ENCODE results near the gene C1QTNF5.

C1QTNF5 gene

DNA sequence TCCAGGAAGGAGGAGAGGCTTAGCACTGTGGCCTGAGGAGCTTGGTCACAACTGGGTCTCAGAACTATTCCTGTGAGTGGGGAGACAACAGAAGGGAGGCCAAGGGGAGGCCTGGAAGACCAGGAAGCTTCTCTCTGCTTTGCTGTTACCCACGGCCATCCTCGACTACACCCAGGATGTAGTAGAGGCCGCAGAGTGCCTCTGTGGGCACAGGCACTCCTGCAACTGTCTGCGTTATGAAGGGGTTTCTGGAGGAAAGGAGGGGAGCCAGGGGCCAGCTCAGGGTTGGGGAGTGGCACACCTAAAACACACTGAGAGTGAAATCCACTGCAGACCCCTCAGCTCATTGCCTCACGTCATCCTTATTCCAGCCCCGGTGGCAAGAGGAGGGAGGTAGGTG lies 9.6 kb upstream of the C1QTNF5 start:
- no peak overlapping the region for H3K27ac ChIP-seq
- TF ChIP-seq, protein P1, sequence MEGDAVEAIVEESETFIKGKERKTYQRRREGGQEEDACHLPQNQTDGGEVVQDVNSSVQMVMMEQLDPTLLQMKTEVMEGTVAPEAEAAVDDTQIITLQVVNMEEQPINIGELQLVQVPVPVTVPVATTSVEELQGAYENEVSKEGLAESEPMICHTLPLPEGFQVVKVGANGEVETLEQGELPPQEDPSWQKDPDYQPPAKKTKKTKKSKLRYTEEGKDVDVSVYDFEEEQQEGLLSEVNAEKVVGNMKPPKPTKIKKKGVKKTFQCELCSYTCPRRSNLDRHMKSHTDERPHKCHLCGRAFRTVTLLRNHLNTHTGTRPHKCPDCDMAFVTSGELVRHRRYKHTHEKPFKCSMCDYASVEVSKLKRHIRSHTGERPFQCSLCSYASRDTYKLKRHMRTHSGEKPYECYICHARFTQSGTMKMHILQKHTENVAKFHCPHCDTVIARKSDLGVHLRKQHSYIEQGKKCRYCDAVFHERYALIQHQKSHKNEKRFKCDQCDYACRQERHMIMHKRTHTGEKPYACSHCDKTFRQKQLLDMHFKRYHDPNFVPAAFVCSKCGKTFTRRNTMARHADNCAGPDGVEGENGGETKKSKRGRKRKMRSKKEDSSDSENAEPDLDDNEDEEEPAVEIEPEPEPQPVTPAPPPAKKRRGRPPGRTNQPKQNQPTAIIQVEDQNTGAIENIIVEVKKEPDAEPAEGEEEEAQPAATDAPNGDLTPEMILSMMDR (conservative IDR thresholded peaks at IDR 0.05), result no peak
- no peak for TF ChIP-seq ZFX (IDR thresholded peaks at IDR 0.05)

DNA sequence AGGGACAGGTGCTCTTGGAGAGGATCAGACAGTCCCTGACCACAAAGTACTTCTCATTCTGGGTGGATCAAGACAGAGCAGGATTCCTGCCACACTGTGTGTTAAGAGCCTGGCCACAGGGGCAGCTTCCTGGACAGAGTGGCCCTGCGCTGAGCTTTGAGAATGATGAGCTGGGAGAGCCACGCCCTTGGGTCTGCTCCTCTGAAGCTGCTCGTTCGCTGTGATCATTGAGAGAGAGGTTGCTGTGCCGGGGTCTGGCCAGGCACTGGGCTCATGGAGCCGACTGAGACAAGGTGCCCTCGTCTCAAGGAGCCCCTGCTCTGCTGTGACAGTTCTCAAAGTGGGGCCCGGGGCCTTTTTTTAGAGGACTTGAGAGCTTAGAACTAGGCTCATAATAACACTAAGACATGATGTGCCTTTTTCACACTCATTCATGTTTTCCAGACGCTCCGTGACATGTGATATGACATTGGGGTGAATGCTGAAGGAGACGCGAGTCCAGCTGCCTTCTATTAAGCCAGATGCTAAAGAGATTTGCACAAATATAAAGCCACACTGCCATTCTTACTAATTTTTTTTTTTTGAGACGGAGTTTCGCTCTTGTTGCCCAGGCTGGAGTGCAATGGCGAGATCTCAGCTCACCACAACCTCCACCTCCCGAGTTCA lies 7.4 kb upstream of the C1QTNF5 start:
- no peak overlapping the region for H3K27ac ChIP-seq
- TF ChIP-seq, protein P1 (conservative IDR thresholded peaks at IDR 0.05), result no peak
- TF ChIP-seq ZFX (IDR thresholded peaks at IDR 0.05), result no peak

DNA sequence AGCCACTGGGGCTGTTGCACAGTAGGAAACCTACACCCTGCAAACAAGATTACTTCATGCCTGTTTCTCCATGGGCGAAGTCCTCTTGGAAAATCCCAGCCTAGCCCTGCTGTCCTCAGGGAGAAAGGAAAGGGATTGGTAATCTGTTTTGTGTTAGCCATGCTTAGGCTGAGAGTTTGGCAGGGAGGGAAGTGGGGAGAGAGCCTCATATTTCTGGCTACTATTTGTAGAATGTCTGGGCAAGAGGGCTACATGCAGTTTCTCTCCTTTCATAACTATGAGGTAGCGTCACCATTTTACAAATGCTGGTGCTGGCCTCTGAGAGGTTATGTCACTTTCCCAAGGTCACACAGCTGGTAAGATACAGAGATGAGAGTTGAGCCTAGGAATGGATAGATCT lies 6.6 kb upstream of the C1QTNF5 start:
- TF ChIP-seq ZFX (IDR thresholded peaks at IDR 0.05), result no peak
- TF ChIP-seq, protein P1 (conservative IDR thresholded peaks at IDR 0.05), result no peak

DNA sequence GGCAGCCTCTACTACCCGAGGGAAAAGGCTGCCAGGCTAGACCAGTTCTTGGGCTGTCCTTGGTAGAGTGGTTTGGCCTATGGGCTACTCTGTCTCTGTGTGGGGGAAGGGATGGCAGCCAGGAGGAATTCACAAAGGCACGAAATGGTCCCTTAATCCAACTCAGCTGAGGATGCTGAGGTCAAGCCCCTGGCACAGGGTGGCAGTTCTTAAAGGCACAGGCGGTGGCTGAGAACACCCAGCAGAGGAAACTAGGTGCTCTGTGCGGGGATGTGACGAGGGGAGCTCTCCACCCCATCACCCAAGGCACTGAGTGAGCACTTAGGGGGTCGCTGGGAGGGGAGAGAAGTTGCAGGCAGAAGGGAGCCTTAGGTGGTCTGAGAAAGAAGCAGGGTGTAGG lies 5.9 kb upstream of the C1QTNF5 start, which contains the start of gene MFRP:
Gene MFRP (minus strand): TSS at position 101 of the 400 bp plus-strand sequence. CDS start 192 bp downstream, outside the sequence.
- TF ChIP-seq ZFX (IDR thresholded peaks at IDR 0.05), result no peak
- TF ChIP-seq, protein P1 (conservative IDR thresholded peaks at IDR 0.05), result no peak
- no peak within 1 kb of the TSS for H3K27ac ChIP-seq

More for the DNA sequence above, 6.6 kb upstream of the C1QTNF5 start:
- no peak overlapping the region for H3K27ac ChIP-seq

DNA sequence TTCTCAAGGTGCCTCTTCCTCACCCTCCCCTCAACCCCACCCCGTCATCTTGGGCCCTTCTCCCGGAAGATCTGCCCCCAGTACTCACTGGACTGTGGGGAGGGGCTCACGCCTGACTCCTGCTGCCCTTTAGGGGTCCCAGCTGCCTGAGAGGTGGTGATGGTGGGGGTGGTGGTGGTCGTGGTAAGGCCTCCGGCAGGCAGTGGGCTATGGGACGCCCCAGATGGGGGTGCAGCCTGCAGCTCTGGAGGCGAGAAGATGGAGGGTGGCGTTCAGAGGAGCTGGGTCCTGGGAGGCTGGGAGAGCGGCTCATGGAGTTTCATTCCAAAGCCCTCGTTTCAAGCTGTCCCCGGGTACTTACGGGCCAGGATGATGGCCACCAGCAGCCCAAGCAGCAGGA lies 5.0 kb upstream of the C1QTNF5 start:
- no peak overlapping the region for H3K27ac ChIP-seq
- TF ChIP-seq, protein P1 (conservative IDR thresholded peaks at IDR 0.05), result no peak
- TF ChIP-seq ZFX (IDR thresholded peaks at IDR 0.05), result no peak

DNA sequence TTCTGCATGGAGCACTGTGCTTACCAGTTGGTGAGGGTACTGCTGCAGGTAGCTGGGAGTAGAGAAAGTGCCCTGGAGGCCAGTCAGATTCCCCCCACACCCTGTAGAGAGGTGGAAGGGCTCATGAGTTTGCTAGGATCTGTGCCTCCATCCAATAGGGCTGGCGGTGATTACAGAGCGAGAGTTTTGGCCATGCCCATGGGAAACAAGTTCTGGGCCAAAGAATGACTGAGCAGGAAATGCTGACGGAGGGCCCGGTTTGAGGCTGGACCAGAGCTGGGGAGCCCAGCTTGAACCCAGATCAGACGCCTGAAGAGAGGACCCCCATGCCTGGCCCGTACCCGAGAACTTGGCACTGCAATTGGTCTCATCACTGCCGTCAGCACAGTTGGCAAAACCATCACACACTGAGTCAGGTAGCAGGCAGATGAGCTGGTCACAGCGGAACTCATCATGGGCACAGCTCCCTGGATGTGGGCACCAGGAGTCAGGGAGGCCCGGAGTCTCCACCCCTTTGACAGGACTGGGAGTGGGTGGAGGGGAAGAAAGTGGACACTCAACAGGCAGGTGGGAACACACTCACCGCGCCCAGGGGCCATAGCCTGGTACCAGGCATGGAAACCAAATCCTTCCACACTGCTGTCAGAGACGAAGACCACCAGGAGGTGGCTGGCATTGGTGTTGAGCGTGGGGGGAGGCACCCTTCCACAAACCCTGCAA lies 3.8 kb upstream of the C1QTNF5 start:
- TF ChIP-seq ZFX (IDR thresholded peaks at IDR 0.05), result no peak
- TF ChIP-seq, protein P1 (conservative IDR thresholded peaks at IDR 0.05), result no peak
- no peak overlapping the region for H3K27ac ChIP-seq

DNA sequence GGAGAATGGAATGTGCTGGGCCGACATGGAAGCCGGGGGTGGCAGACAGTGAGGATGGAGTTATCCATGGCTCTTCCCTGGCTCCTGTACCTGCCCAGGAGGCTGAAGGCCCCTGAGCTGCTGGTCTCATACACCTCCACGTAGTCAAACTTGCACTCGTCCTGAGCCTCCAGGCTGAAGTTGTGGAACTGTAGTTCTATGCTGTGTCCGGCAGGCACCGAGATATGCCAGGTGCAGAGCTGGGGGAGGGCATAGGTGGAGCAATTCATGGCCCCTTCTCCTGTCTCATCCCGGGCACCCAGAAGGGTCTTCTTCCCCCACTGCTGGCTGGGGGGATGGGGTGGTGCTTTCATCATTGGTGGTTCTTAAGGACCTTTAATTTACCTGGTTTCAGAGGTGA lies 3.0 kb upstream of the C1QTNF5 start:
- TF ChIP-seq, protein P1 (conservative IDR thresholded peaks at IDR 0.05), result no peak
- no peak for TF ChIP-seq ZFX (IDR thresholded peaks at IDR 0.05)
- no peak overlapping the region for H3K27ac ChIP-seq
